HCT116 (cell line): Measurements from ENCODE around the gene HMGB4. TPM values are rescaled to one million over a fixed set of nuclear protein-coding genes. Genes with fewer than 3 reads are reported as not detected.

Experiments
- ATAC-seq: fragments of 200-7000 bp; cut with Tn5 transposase; 2 replicates; pipeline ENCODE4 v1.9.1; 2020; ENCODE audit warnings: mild to moderate bottlenecking, moderate library complexity
- BruUV-seq: library from RNA; stranded (reverse); fragments of 400-500 nt; replicated peaks from 2 replicates; lab custom pipeline; 2021; lab: Mats Ljungman, UMichigan
- CTCF ChIA-PET: fragments of 300-600 bp; sonication (Branson Sonifier 250); formaldehyde crosslinking; loops from one replicate; lab custom pipeline; 2021; ENCODE audit warnings: antibody characterized with exemption; lab: Charles Lee
- POLR2A ChIA-PET: fragments of 300-600, 350-600 bp; sonication (Branson Sonifier 250); formaldehyde crosslinking; loops from one replicate; lab custom pipeline; 2021; ENCODE audit warnings: antibody characterized with exemption; lab: Charles Lee
- RAD21 ChIA-PET, 2 experiments: fragments of 300-600 bp; sonication (Branson Sonifier 250); formaldehyde crosslinking; loops; one replicate each; lab custom pipeline; 2023; ENCODE audit warnings: low total read pairs in 2 of 2; ENCODE audit not compliant: uncharacterized antibody in 2 of 2, unreplicated experiment in 2 of 2, low non-redundant PET in 1 of 2; lab: Charles Lee
- DNase-seq: peaks from one replicate; pipeline ENCODE4 v3.0.0-alpha.2; 2010; ENCODE audit warnings: low read depth, low spot score
- H2AFZ ChIP-seq: fragments of 200-600 bp; shearing (Covaris generic), sonication (generic); 2 replicates; pipeline ENCODE4 v1.6.1; 2017; ENCODE audit warnings: low read depth, mixed run types, mixed read lengths, antibody characterized with exemption, low read length; ENCODE audit not compliant: poor library complexity, severe bottlenecking
- H3K27ac ChIP-seq: 2 replicates; pipeline ENCODE4 v1.5.1; 2012; ENCODE audit warnings: low read depth, low read length
- H3K27me3 ChIP-seq: fragments of 200-600 bp; sonication (generic); 2 replicates; pipeline ENCODE4 v1.6.1; 2016; ENCODE audit warnings: mixed run types, low read length, mixed read lengths; ENCODE audit not compliant: insufficient read depth
- H3K36me3 ChIP-seq, 2 experiments: fragments of 200-500 bp in 1 of 2; fragments of 200-600 bp in 1 of 2; sonication (Bioruptor generic) in 1 of 2; sonication (generic) in 1 of 2; 2 replicates each; pipeline versions ENCODE4 v1.5.1 to v1.6.1; 2014 to 2016; ENCODE audit warnings: low read length in 2 of 2, inconsistent platforms in 1 of 2, mixed read lengths in 1 of 2, mixed run types in 1 of 2; ENCODE audit not compliant: insufficient read depth in 2 of 2, control insufficient read depth in 1 of 2
- H3K4me1 ChIP-seq, 2 experiments: fragments of 200-600 bp in 1 of 2; sonication (generic) in 1 of 2; 2 replicates each; pipeline versions ENCODE4 v1.5.1 to v1.6.1; 2012 to 2017; ENCODE audit warnings: low read length in 2 of 2, inconsistent platforms in 1 of 2, mild to moderate bottlenecking in 1 of 2, mixed read lengths in 1 of 2, mixed run types in 1 of 2, moderate library complexity in 1 of 2; ENCODE audit not compliant: insufficient read depth in 2 of 2, control insufficient read depth in 1 of 2
- H3K4me2 ChIP-seq: fragments of 200-600 bp; sonication (generic); 2 replicates; pipeline ENCODE4 v1.6.1; 2017; ENCODE audit warnings: mixed run types, low read length, mixed read lengths
- H3K4me3 ChIP-seq, 2 experiments: fragments of 200-600 bp in 1 of 2; sonication (generic) in 1 of 2; replicated peaks in 1 of 2; 2 replicates each; pipeline ENCODE4 v1.5.1; 2011 to 2016; ENCODE audit warnings: low read length in 2 of 2, control low read depth in 1 of 2, low read depth in 1 of 2, mild to moderate bottlenecking in 1 of 2, mixed read lengths in 1 of 2, mixed run types in 1 of 2
- H3K79me2 ChIP-seq: fragments of 200-600 bp; sonication (generic); 2 replicates; pipeline ENCODE4 v1.6.1; 2017; ENCODE audit warnings: mild to moderate bottlenecking, mixed run types, low read length, moderate library complexity, mixed read lengths; ENCODE audit not compliant: insufficient read depth
- H3K9ac ChIP-seq: fragments of 200-600 bp; sonication (generic); 2 replicates; pipeline ENCODE4 v1.6.1; 2016; ENCODE audit warnings: low read length, mixed read lengths
- H3K9me2 ChIP-seq: fragments of 200-600 bp; sonication (generic), shearing (Covaris generic); 2 replicates; pipeline ENCODE4 v1.6.1; 2017; ENCODE audit warnings: mixed run types, mild to moderate bottlenecking, moderate library complexity; ENCODE audit not compliant: insufficient read depth
- H3K9me3 ChIP-seq, 2 experiments: fragments of 200-500 bp in 1 of 2; fragments of 200-600 bp in 1 of 2; sonication (Bioruptor generic) in 1 of 2; sonication (generic) in 1 of 2; 2 replicates each; pipeline ENCODE4 v1.6.1; 2014 to 2017; ENCODE audit warnings: low read length in 2 of 2, mixed read lengths in 2 of 2, inconsistent platforms in 1 of 2, low read depth in 1 of 2, mild to moderate bottlenecking in 1 of 2, mixed run types in 1 of 2, moderate library complexity in 1 of 2; ENCODE audit not compliant: control insufficient read depth in 1 of 2, insufficient read depth in 1 of 2
- H4K20me1 ChIP-seq: fragments of 200-600 bp; sonication (generic), shearing (Covaris generic); 2 replicates; pipeline ENCODE4 v1.6.1; 2017; ENCODE audit warnings: mixed run types, mild to moderate bottlenecking, moderate library complexity; ENCODE audit not compliant: insufficient read depth
- ATF3 ChIP-seq: IDR thresholded peaks from 2 replicates; pipeline ENCODE4 v1.6.1; 2012
- CEBPB ChIP-seq: IDR thresholded peaks from 2 replicates; pipeline ENCODE4 v1.6.1; 2012; ENCODE audit warnings: low read depth
- EZH2 ChIP-seq: fragments of 200-600 bp; sonication (generic); IDR thresholded peaks from 2 replicates; pipeline ENCODE4 v1.6.1; 2017; ENCODE audit warnings: antibody characterized with exemption, mixed run types
- JUND ChIP-seq: IDR thresholded peaks from 2 replicates; pipeline ENCODE4 v1.6.1; 2012
- POLR2AphosphoS5 ChIP-seq: IDR thresholded peaks from 2 replicates; pipeline ENCODE4 v1.6.1; 2011; ENCODE audit warnings: mild to moderate bottlenecking, low read depth, low read length, moderate library complexity
- YY1 ChIP-seq: IDR thresholded peaks from 2 replicates; pipeline ENCODE4 v1.6.1; 2011; ENCODE audit warnings: low read length, low read depth, moderate library complexity, mild to moderate bottlenecking; ENCODE audit not compliant: insufficient replicate concordance; ENCODE audit errors: extremely low read depth
- intact Hi-C: fragments of 100-400 bp; cut with micrococcal nuclease; formaldehyde crosslinking; loops from 2 replicates; pipeline ENCODE4 v1.10.0; 2022
- total RNA-seq: library from RNA; stranded (reverse); gene quantifications from one replicate; pipeline ENCODE4 v1.2.1, GENCODE V29; 2021; ENCODE audit not compliant: unreplicated experiment
- TF ChIP-seq, protein P1 (sequence below): IDR thresholded peaks from 2 replicates; pipeline ENCODE4 v1.6.1; 2012; ENCODE audit warnings: low read depth
- TF ChIP-seq, protein P2 (sequence below): IDR thresholded peaks from 2 replicates; pipeline ENCODE4 v1.6.1; 2012

HMGB4 gene
- total RNA-seq, 1 experiment from 2014 or later, result not detected

DNA sequence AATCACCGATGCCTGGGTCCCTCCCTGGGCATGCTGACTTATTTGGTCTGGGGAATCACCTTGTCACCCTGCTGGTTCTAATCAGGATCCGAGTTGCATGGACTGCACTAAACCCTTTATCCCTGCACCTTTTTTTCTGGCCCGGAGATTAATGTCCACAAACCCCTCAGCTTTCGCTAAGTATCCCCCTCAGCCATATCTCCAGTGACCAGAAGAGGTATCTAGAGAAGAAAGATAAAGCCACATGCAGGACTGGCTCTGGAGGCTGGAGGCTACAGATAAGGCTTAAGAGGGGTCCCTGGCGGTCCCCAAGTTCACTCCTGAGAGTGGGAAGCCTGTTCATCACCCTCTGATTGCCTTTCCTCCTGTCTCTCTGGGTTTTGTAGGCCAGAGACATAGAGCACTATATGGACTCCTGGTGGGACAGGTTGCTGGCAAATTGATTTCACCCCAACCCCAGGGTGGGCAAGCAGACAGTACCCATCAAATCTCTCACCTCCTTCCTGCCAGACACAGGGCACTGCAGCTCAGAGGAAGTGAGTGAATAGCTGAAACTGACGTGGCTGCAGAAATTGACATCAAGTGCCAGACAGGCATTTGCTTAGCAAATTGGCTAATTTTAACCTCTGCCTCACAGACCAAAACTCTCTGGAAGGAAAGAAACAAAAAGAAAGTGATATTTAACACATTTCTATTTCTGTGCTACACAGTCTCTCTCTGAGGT, 38.8 kb downstream of the HMGB4 start:
- RAD21 ChIA-PET, result no interaction called here
- Histone ChIP-seq H3K27ac (no peak overlapping the region), H3K27me3 (peaks cover 30% of the 10 kb centered on the region), H3K4me2 (no peak overlapping the region), H3K4me3 (no peak overlapping the region), H3K9me3 (no peaks in the 10 kb centered on the region), H3K9ac (no peak overlapping the region), H4K20me1 (no peaks in the 10 kb centered on the region), H3K79me2 (no peaks in the 10 kb centered on the region), H3K36me3 (no peaks in the 10 kb centered on the region), H2AFZ (no peak overlapping the region), H3K4me1 (no peaks in the 10 kb centered on the region), H3K9me2 (no peaks in the 10 kb centered on the region)
- ATAC-seq (no peak), DNase-seq (no peak)
- intact Hi-C loops, result no loop called here
- BruUV-seq, result no TSS peak
- TF ChIP-seq JUND, result no peak
- no peak for TF ChIP-seq ATF3
- TF ChIP-seq, protein P1, sequence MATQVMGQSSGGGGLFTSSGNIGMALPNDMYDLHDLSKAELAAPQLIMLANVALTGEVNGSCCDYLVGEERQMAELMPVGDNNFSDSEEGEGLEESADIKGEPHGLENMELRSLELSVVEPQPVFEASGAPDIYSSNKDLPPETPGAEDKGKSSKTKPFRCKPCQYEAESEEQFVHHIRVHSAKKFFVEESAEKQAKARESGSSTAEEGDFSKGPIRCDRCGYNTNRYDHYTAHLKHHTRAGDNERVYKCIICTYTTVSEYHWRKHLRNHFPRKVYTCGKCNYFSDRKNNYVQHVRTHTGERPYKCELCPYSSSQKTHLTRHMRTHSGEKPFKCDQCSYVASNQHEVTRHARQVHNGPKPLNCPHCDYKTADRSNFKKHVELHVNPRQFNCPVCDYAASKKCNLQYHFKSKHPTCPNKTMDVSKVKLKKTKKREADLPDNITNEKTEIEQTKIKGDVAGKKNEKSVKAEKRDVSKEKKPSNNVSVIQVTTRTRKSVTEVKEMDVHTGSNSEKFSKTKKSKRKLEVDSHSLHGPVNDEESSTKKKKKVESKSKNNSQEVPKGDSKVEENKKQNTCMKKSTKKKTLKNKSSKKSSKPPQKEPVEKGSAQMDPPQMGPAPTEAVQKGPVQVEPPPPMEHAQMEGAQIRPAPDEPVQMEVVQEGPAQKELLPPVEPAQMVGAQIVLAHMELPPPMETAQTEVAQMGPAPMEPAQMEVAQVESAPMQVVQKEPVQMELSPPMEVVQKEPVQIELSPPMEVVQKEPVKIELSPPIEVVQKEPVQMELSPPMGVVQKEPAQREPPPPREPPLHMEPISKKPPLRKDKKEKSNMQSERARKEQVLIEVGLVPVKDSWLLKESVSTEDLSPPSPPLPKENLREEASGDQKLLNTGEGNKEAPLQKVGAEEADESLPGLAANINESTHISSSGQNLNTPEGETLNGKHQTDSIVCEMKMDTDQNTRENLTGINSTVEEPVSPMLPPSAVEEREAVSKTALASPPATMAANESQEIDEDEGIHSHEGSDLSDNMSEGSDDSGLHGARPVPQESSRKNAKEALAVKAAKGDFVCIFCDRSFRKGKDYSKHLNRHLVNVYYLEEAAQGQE, result no peak
- TF ChIP-seq YY1, result no peak
- no peak for TF ChIP-seq EZH2
- CTCF ChIA-PET, result no interaction called here
- POLR2A ChIA-PET, result no interaction called here

DNA sequence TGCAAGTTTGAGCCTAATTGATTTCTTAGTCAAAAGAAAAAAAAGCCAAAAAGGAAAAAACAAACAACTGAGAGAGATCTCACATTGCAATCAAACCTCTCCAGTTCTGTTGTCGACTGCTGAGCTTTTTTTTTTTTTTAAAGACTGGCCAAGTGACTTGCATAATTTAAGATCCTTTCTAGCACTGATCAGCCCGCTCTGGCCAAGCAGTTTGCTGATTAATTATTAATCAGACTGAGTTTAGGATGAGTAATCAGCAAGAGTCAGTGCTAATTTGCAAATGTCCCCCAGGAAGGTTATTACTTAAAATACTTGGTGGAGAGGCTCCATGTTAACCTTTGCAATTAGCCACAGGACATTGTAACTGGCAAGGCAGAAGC, 39.3 kb downstream of the HMGB4 start:
- no peaks in the 10 kb centered on the region for H3K9me2 ChIP-seq
- no peaks in the 10 kb centered on the region for H4K20me1 ChIP-seq
- no peak for DNase-seq
- RAD21 ChIA-PET, result no interaction called here
- H3K27ac ChIP-seq, result no peak overlapping the region
- H3K9me3 ChIP-seq, result no peaks in the 10 kb centered on the region
- H2AFZ ChIP-seq, result no peak overlapping the region
- POLR2A ChIA-PET, result no interaction called here
- H3K4me1 ChIP-seq, result no peaks in the 10 kb centered on the region
- no TSS peak for BruUV-seq
- H3K9ac ChIP-seq, result no peak overlapping the region
- TF ChIP-seq CEBPB, result no peak
- no peak for TF ChIP-seq EZH2
- TF ChIP-seq POLR2AphosphoS5, result no peak
- TF ChIP-seq, protein P2, sequence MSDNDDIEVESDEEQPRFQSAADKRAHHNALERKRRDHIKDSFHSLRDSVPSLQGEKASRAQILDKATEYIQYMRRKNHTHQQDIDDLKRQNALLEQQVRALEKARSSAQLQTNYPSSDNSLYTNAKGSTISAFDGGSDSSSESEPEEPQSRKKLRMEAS, result no peak
- TF ChIP-seq ATF3, result no peak
- TF ChIP-seq, all 23 proteins: peak for 0
- CTCF ChIA-PET, result no interaction called here
- intact Hi-C loops, result no loop called here
- H3K27me3 ChIP-seq, result peaks cover 30% of the 10 kb centered on the region
- no peak for ATAC-seq
- H3K4me3 ChIP-seq, result no peak overlapping the region
- H3K79me2 ChIP-seq, result no peaks in the 10 kb centered on the region
- no peak overlapping the region for H3K4me2 ChIP-seq
- no peaks in the 10 kb centered on the region for H3K36me3 ChIP-seq
